Ramos (cell line): Measurements from ENCODE around the gene UBE2C.
"Not testable (repeated sequence)": the region's sequence is repeated elsewhere in the genome, so short reads cannot be mapped to it uniquely, and the experiment has no call there.

Experiments used
- in situ Hi-C: fragments of 300-500 bp; cut with MboI; formaldehyde crosslinking; loops from one replicate; pipeline ENCODE4 v1.14.3; 2022; ENCODE audit warnings: low sequenced_read_pairs; ENCODE audit not compliant: unreplicated experiment

Gene UBE2C

DNA sequence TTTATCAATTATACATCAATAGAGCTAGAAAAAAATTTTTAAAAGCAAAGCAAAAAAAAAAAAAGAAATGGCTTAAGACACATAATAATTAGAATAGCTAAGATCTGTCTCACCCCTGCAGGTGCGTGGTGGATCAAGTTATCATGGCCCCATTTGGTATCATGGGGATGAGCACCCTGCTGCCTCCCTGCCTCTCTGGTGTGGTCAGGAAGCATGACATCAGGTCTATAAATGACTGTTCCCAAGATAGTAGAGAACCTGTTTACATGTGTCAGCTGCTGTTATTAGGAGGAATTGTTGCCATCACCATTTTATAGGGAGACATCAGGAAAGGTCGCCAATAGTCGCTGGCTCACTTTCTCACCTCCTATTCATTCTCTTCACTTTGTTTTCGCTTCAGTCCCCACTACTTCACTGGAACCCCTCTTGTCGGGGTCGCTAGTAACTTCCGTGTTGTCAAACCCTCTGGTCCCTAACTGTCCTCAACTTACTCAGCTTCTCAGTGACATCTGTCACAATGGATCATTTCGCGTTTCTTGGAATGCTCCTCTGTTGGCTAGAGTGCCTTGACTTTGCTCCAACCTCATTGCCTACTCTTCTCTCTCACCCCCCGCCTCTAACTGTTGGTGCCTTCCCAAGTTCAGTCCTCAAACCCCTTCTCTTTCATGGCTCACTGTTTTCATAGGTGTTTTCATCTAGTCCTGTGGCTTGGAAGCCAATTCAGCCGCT is 15.9 kb upstream of the UBE2C start:
- in situ Hi-C loops, result no loop called here

DNA sequence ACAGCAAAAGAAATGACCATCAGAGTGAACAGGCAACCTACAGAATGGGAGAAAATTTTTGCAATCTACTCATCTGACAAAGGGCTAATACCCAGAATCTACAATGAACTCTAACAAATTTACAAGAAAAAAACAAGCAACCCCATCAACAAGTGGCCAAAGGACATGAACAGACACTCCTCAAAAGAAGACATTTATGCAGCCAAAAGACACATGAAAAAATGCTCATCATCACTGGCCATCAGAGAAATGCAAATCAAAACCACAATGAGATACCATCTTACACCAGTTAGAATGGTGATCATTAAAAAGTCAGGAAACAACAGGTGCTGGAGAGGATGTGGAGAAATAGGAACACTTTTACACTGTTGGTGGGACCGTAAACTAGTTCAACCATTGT is 14.9 kb upstream of the UBE2C start:
- in situ Hi-C loops, result not testable (repeated sequence)

DNA sequence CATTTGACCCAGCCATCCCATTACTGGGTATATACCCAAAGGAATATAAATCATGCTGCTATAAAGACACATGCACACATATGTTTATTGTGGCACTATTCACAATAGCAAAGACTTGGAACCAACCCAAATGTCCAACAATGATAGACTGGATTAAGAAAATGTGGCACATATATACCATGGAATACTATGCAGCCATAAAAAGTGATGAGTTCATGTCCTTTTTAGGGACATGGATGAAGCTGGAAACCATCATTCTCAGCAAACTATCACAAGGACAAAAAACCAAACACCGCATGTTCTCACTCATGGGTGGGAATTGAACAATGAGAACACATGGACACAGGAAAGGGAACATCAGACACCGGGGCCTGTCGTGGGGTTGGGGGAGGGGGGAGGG is 14.5 kb upstream of the UBE2C start:
- in situ Hi-C loops, result not testable (repeated sequence)

DNA sequence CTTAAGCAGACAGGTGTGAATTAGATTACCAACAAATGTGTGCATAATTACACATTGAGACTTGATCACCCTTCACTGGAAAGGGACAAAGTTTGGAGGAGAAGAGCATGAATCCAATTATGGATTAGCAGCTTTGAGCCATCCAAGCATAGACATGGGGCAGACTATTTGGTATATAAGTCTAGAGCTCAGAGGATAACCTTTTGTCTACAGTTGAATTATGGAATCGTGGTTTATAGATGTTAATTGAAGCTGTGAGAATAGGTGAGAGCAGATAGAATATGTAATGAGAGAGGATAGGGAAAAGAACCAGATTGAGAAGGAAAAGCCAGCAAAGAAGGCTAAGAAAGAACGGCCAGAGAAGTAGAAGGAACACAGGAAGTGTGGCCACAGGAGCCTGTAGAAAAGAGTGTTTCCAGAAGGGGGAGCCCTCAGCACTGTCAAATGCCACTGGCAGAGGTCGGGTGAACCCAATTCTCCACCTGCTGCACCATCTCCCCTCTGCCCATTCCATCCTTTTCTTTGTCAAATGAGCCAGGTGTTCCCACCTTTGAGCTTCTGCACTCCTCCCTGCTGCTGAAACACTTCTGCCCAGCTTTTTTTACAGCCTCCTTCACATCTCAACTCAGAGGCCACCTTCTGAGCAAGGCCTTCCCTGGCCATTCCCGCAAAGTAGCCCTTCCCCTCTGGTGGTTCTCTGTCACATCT is 13.4 kb upstream of the UBE2C start:
- in situ Hi-C loops, result no loop called here

DNA sequence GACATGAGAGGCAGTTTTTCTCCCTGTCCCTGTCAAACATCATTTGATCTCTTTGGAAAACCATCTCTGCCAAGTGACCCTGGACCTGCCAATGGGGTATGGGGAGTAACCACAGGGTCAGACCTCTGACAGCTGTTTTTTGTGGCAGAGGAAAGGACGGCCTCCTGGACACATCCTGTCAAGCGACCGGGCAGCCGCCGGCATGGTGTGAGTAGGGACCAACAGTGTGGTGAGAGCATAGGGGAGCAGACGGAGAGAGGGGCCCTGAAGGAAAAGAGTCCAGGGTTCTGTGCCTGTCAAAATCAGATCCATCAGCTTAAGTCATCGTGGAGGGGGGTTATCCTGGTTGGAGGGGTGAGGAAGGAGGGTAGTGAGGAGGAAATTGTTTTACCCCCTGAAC is 10.6 kb upstream of the UBE2C start:
- in situ Hi-C loops, result loop anchor here (25.0 kb wide), 1 partner anchor 135 kb away; the partner anchor contains the start of gene PCIF1

DNA sequence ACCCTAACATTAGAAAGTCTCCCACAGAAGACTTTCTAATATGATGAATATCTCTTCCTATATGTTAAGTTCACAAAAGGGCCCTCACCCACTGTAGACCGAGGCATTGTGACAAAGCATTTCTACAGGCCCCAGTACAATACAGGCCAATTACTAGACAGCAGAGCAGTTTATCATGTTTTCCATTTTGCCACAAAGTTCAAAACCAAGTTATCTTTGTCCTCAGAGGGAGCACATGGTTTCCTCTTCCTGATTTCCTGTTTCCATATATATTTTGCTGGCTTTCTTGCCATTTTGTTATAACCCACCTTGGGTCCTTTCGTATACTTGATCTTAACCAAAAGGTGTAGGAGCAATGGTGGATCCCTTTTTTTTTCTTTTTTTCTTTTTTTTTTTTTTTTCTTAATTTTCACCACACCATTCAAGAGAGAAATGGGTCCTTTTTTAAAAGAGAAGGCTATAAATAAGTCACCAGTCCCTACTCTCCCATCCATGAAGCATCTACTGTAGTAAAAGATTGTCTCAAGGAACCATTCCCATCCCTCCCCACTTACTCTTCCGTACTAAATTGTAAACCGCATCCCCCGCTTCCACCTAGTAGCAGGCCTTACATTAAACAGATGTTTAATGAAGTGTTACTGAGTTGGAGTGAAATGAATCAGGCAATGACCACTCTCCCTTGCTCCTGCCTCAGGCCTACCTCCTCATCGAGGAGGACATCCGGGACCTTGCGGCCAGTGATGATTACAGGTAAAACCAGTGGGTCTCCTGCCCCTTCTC is 2.1 kb upstream of the UBE2C start:
- in situ Hi-C loops, result loop anchor here (25.0 kb wide), 1 partner anchor 127 kb away; the partner anchor contains the start of gene PCIF1

DNA sequence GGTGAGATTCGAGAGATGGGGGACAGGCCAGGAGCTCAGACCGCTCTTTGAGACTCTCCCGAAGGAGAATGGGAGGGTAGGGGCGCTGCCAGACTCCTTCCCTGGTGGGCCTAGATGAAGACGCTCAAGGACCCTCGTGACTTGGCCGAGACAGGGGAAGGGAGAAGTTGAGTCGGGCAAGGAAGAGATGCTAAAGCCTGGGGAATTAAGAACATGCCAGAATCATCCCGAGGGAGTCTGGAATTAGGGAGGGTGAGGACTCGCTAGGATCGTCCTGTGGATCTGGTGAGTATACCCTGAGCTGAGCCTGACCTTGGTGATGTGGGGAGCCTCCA is 529 bp downstream of the UBE2C start:
- in situ Hi-C loops, result loop anchor here (25.0 kb wide), 1 partner anchor 124 kb away; the partner anchor contains the start of gene PCIF1

DNA sequence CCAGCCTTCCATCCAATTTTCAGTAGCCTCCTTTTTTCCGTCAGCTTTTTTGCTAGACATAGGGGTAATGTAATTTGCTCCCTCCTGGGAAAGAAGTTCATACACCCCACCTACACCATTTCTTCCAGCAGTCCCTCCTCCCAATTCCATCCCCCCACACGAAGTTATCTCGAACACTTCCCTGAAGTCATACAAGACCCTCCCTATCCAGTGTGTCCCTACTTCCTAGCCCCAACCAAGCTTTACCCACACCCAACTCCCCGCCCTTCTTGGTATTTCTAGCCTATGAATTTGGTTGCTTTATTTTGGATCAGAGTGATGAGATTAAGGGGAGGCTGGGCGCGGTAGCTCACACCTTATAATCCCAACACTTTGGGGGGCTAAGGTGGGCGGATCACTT is 1.0 kb downstream of the UBE2C start:
- in situ Hi-C loops, result loop anchor here (25.0 kb wide), 1 partner anchor 124 kb away; the partner anchor contains the start of gene PCIF1

DNA sequence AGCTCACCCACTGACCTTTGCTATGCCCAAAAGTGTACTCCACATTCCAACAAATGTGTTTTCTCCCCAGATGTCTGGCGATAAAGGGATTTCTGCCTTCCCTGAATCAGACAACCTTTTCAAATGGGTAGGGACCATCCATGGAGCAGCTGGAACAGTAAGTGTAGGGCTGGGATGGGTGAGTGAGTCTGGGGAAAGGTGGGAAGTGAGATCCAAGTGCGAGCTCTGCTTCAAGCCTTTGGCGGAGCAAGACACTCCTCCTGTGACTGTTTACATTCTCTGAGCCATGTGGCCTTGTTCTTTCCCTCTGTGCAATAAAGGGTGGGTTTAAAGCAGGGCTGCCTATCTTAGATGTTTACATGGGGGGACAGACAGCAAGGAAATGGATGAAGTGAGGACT is 1.9 kb downstream of the UBE2C start:
- in situ Hi-C loops, result loop anchor here (25.0 kb wide), 1 partner anchor 123 kb away; the partner anchor contains the start of gene PCIF1

DNA sequence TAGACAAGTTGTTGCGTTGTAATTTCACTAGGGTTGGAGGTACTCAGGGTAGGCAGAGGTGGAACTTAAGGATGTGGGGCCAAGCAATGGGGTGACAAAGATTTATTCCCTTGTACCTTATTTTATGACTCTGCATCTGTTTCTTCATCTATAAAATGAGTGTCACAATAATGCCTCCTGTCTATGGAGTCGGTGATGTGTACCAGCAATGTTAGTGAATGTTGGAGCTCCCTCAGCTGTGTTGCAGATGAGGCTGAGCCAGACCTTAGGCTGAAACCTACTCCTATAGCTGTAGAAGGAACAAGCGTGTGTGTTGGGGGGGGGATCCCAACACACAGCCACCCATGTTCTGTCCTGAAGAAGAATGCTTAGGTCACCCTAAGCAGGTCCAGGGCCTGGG is 4.5 kb downstream of the UBE2C start:
- in situ Hi-C loops, result loop anchor here (25.0 kb wide), 1 partner anchor 120 kb away; the partner anchor contains the start of gene PCIF1

DNA sequence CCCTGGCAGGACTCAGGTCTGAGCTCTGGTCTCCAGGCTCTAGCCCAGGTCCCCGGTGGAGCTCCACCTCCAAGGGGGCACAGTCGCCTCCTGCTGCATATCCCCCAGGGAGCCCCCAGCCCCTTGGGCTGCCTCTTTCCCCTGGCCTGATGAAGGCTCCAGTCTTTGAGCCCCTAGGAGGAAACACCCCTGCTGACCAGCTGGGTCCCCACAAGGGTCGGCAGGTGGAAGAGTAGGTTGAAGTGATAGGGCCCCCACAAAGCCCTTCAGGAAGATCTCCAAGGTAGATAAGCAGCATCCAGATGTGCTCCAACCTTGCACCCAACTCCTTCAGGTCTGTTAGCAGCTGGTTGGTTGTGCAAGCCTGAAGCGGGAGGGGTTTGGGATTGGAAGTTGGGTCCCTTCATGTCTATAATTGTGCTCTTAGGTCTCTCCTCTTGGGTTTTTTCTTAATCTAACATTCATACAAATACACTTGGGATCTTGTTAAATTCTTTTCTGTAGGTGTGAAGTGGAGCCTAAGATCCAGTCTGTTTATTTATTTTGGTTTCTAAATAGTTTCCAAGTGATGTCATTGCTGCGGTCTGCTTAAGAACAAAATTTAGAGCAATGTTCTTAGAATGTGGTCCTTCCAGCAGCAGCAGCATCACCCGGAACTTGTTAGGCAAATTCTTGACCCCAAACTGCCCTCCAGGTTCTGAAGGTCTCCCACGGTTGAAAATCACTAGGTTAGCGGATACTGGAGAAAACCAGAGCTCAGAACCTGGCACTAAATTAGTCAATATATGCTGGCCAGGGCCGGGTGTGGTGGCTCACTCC is 5.1 kb downstream of the UBE2C start:
- in situ Hi-C loops, result loop anchor here (25.0 kb wide), 1 partner anchor 120 kb away; the partner anchor contains the start of gene PCIF1

DNA sequence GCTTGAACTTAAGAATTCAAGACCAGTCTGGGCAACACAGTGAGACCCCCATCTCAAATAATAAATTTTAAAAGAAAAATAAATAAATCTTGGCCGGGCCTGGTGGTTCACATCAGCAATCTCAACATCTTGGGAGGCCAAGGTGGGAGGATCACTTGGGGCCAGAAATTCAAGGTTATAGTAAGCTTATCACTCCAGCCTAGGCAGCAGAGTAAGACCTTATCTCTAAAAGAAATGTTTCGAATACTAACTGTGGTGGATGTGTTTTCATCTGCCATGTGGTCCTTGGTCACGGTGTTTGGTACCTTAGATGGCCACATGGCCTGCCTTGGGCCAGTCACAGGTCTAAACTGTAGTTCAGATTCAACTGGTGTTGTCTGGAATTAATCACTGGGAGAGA is 5.8 kb downstream of the UBE2C start:
- in situ Hi-C loops, result loop anchor here (25.0 kb wide), 1 partner anchor 119 kb away; the partner anchor contains the start of gene PCIF1

DNA sequence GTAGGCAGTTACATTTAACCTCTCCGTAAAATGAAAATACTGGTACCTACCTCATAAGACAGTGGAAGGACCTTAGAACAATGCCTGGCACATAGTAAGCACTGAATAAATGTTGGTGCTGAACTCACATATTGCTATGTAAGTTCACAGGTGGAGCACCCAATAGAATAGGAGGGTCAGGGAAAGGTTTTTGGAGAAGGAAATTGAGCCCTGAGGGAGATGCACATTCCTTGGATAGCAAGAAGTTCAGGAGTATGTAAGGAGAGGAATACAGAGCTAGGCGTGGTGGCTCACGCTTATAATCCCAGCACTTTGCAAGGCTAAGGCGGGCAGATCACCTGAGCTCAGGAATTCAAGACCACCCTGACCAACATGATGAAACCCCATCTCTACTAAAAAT is 7.0 kb downstream of the UBE2C start:
- in situ Hi-C loops, result loop anchor here (25.0 kb wide), 1 partner anchor 118 kb away; the partner anchor contains the start of gene PCIF1

DNA sequence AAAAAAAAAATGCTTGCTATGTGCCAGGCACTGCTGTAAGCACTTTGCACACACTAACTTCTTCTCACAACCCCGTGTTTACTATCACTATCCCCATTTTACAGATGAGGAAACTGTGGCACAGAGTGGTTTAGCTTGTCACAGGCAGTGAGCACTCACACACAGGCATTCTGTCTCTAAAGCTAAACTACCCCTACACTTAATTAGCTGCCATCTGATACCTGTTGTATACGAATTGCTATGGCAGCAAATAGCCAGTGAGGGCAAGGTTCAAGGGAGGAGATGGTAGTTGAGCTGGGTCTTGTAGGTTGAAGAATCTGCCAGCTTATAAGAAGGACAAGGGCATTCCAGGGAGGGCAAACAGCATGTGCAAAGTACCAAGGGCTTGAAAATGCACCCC is 9.5 kb downstream of the UBE2C start:
- in situ Hi-C loops, result loop anchor here (25.0 kb wide), 1 partner anchor 115 kb away; the partner anchor contains the start of gene PCIF1

DNA sequence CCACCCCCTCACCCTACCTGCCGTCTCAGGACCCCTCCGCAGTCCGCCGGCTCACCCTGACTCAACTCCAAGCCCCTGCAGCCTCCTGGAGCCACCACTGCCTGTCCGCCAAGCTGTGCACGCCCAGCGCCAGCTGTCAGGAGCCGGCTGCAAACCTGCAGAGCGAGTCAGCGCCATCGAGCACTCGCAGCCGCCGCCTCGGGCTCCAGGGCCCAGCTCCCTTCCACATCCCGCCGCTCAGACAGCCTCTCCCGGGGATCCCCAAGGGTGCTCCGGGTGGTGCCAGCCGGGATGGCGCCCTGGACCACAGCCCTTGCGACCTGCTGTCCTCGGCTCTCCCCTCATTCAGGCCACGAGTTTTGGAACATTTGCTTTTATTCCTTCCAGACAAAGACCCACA is 10.4 kb downstream of the UBE2C start:
- in situ Hi-C loops, result loop anchor here (25.0 kb wide), 1 partner anchor 114 kb away; the partner anchor contains the start of gene PCIF1

DNA sequence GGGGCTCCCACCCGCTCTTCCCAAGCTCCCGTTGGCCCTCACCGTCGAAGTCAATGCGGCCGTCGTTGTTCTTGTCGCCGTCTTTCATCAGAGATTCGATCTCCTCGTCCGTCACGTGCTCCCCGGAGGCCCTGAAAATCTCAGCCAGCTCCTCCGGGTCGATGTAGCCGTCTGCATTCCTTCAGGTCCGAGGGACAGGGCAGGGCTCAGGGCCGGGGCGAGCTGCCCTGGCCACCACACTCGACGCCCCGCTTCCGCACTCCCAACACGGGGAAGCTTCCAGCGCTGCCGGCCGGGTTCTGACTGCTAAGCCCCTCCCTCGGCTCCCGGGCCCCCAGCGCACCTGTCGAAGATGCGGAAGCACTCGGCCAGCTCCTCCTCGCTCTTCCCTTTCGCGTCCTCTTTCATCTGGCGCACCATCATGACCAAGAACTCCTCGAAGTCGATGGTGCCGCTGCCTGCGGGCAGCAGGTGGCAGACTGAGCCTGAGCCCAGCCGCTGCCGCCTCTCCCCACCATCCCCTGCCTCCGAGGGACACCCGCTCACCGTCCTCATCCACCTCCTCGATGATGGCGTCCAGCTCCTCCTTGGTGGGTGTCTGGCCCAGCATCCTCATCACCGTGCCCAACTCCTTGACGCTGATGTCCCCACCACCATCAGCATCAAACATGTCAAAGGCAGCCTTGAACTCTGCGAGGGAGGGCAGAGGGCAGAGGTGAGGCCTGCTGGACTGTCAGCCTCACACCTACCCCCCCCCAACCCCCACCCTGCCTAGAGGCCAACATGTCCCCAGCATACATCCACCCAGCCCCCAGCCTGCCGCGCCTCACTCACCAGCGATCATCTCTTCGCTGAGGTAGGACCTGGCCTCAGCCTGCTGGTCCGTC is 11.7 kb downstream of the UBE2C start:
- in situ Hi-C loops, result loop anchor here (25.0 kb wide), 1 partner anchor 113 kb away; the partner anchor contains the start of gene PCIF1

DNA sequence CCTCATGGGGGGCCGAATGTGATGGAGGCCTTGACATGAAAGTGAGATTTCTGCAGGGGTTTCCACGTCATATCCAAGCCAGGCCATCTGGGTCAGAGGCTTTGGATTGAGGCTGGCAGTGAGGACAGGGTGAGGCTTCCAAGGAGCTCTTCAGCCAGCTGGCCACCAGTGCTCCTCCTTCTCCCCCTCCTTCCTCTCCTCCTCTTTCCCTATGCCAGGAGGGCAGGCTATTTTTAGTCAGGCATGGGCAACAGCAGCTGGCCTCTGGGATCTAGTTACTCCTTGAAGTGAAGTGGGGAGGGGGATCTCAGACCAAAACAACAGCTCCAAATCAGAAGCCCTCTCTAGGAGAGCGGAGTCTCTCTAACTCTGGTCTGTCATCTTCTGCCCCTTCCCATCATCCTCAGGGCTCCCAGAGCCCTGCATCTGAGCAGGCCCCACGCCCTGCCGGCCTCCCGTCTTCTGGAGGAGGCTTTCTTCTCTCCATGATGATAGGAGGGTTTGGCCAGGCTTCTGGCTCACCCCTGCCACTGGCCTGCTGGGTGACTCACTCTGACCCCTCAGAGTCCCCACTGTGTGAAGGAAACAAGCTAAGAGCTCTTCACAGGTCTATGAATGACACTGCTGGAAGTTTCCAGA is 14.1 kb downstream of the UBE2C start:
- in situ Hi-C loops, result no loop called here

DNA sequence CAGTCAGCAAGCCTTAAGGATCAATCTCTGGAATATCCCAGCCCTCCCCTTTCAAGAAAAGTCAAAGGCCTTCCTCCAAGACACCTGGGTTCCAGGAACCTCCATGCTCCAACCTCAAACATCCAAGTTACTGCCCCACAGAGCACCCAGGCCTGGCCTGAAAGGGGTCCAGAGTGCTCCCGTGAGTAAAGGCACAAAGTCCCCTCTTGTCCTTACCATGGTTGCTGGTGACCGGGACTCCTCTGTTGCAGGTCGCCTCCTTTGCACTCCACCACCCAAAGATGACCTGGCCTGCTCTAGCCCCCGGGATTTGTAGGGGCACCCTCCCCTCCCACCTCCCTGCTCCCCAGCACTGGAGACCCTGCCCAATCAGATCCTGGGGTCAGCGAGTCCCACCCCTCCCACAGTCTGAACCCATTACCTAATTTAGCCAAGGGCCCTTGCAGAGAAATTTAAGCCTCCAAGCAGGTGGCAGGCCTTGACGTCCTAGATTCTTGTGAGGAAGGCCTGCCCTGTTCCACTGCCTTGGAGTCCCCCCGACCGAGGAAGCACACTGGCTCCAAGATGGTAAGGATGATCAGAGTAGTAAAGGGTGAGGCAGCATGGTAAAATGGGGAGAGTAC is 14.7 kb downstream of the UBE2C start, which contains the start of gene TNNC2:
Gene TNNC2 (minus strand): TSS at position 283 of the 623 bp plus-strand sequence. CDS start 64 bp downstream, at position 219.
- in situ Hi-C loops, result no loop called here
